ENCODE results near the gene SCYGR5.
"Not testable (repeated sequence)": the region's sequence is repeated elsewhere in the genome, so short reads cannot be mapped to it uniquely, and the experiment has no call there.

Gene SCYGR5

GRCh38 chr2:227657199-227657845 lies 9.3 kb upstream of the SCYGR5 start:
- Mint-ChIP-seq H3K4me3 (no peak overlapping the region), H3K4me1 (peaks cover 6% of the 10 kb centered on the region), H3K9me3 (no peaks in the 10 kb centered on the region), H3K36me3 (no peaks in the 10 kb centered on the region), H3K27ac (no peak overlapping the region)
- no peak for DNase-seq (ENCODE audit: low spot score in 2 of 2)
- ATAC-seq, result no peak

- Mint-ChIP-seq H3K4me3 (no peak overlapping the region), H3K36me3 (no peaks in the 10 kb centered on the region), H3K4me1 (no peaks in the 10 kb centered on the region), H3K27ac (no peak overlapping the region), H3K9me3 (no peaks in the 10 kb centered on the region)
- DNase-seq (ENCODE audit: low spot score in 2 of 2), result no peak
- no peak for ATAC-seq
Observed at GRCh38 chr2:227661025-227661649, 5.5 kb upstream of the SCYGR5 start.

GRCh38 chr2:227661827-227662226 lies 4.8 kb upstream of the SCYGR5 start:
- ATAC-seq (no peak), DNase-seq (ENCODE audit: low spot score in 2 of 2) (no peak)
- no peaks in the 10 kb centered on the region for H3K36me3 Mint-ChIP-seq
- no peak overlapping the region for H3K4me3 Mint-ChIP-seq
- H3K9me3 Mint-ChIP-seq, result no peaks in the 10 kb centered on the region
- H3K27ac Mint-ChIP-seq, result no peak overlapping the region
- no peaks in the 10 kb centered on the region for H3K4me1 Mint-ChIP-seq

- Mint-ChIP-seq H3K36me3 (no peaks in the 10 kb centered on the region), H3K27ac (no peak overlapping the region), H3K4me1 (no peaks in the 10 kb centered on the region), H3K9me3 (no peaks in the 10 kb centered on the region), H3K4me3 (no peak overlapping the region)
- DNase-seq (ENCODE audit: low spot score in 2 of 2) (no peak), ATAC-seq (no peak)
Observed at GRCh38 chr2:227665189-227665940, 1.2 kb upstream of the SCYGR5 start.

- Mint-ChIP-seq H3K4me3 (no peak overlapping the region), H3K36me3 (no peaks in the 10 kb centered on the region), H3K4me1 (no peaks in the 10 kb centered on the region), H3K9me3 (no peaks in the 10 kb centered on the region), H3K27ac (no peak overlapping the region)
- DNase-seq (ENCODE audit: low spot score in 2 of 2) (no peak), ATAC-seq (no peak)
Observed at GRCh38 chr2:227671170-227671905, 4.7 kb downstream of the SCYGR5 start.

GRCh38 chr2:227673620-227674019 lies 7.0 kb downstream of the SCYGR5 start:
- DNase-seq (ENCODE audit: low spot score in 2 of 2); H3K27ac Mint-ChIP-seq; H3K9me3 Mint-ChIP-seq; H3K4me3 Mint-ChIP-seq; H3K4me1 Mint-ChIP-seq; H3K36me3 Mint-ChIP-seq; ATAC-seq: not testable (repeated sequence)

- no peak for DNase-seq (ENCODE audit: low spot score in 2 of 2)
- no peaks in the 10 kb centered on the region for H3K4me1 Mint-ChIP-seq
- H3K9me3 Mint-ChIP-seq, result no peaks in the 10 kb centered on the region
- H3K36me3 Mint-ChIP-seq, result no peaks in the 10 kb centered on the region
- no peak for ATAC-seq
- H3K4me3 Mint-ChIP-seq, result no peak overlapping the region
- H3K27ac Mint-ChIP-seq, result no peak overlapping the region
Observed at GRCh38 chr2:227674485-227674884, 7.9 kb downstream of the SCYGR5 start.

GRCh38 chr2:227677928-227678327 lies 11.3 kb downstream of the SCYGR5 start:
- no peaks in the 10 kb centered on the region for H3K9me3 Mint-ChIP-seq
- no peak overlapping the region for H3K27ac Mint-ChIP-seq
- H3K4me1 Mint-ChIP-seq, result no peaks in the 10 kb centered on the region
- no peak overlapping the region for H3K4me3 Mint-ChIP-seq
- no peaks in the 10 kb centered on the region for H3K36me3 Mint-ChIP-seq
- ATAC-seq (no peak), DNase-seq (ENCODE audit: low spot score in 2 of 2) (no peak)

- Mint-ChIP-seq H3K36me3 (no peaks in the 10 kb centered on the region), H3K27ac (no peak overlapping the region), H3K4me3 (no peak overlapping the region), H3K9me3 (no peaks in the 10 kb centered on the region), H3K4me1 (no peaks in the 10 kb centered on the region)
- DNase-seq (ENCODE audit: low spot score in 2 of 2) (no peak), ATAC-seq (no peak)
Observed at GRCh38 chr2:227684258-227684657, 17.7 kb downstream of the SCYGR5 start.

GRCh38 chr2:227687189-227687588 lies 20.6 kb downstream of the SCYGR5 start:
- Mint-ChIP-seq H3K27ac (no peak overlapping the region), H3K9me3 (no peaks in the 10 kb centered on the region), H3K36me3 (no peaks in the 10 kb centered on the region), H3K4me3 (no peak overlapping the region), H3K4me1 (no peaks in the 10 kb centered on the region)
- ATAC-seq, result no peak
- no peak for DNase-seq (ENCODE audit: low spot score in 2 of 2)

- Mint-ChIP-seq H3K36me3 (no peaks in the 10 kb centered on the region), H3K4me3 (no peak overlapping the region), H3K27ac (no peak overlapping the region), H3K9me3 (no peaks in the 10 kb centered on the region), H3K4me1 (no peaks in the 10 kb centered on the region)
- no peak for ATAC-seq
- no peak for DNase-seq (ENCODE audit: low spot score in 2 of 2)
Observed at GRCh38 chr2:227696990-227697679, 30.5 kb downstream of the SCYGR5 start.

- no peak for ATAC-seq
- Mint-ChIP-seq H3K4me1 (no peaks in the 10 kb centered on the region), H3K9me3 (no peaks in the 10 kb centered on the region), H3K27ac (no peak overlapping the region), H3K36me3 (no peaks in the 10 kb centered on the region), H3K4me3 (no peak overlapping the region)
- no peak for DNase-seq (ENCODE audit: low spot score in 2 of 2)
Observed at GRCh38 chr2:227701556-227701955, 35.0 kb downstream of the SCYGR5 start.

GRCh38 chr2:227703280-227703732 lies 36.7 kb downstream of the SCYGR5 start:
- H3K27ac Mint-ChIP-seq, result no peak overlapping the region
- H3K4me1 Mint-ChIP-seq, result no peaks in the 10 kb centered on the region
- no peak for DNase-seq (ENCODE audit: low spot score in 2 of 2)
- H3K36me3 Mint-ChIP-seq, result no peaks in the 10 kb centered on the region
- no peak for ATAC-seq
- H3K4me3 Mint-ChIP-seq, result no peak overlapping the region
- no peaks in the 10 kb centered on the region for H3K9me3 Mint-ChIP-seq

- DNase-seq (ENCODE audit: low spot score in 2 of 2), result no peak
- no peak overlapping the region for H3K4me3 Mint-ChIP-seq
- no peaks in the 10 kb centered on the region for H3K36me3 Mint-ChIP-seq
- no peak for ATAC-seq
- H3K9me3 Mint-ChIP-seq, result no peaks in the 10 kb centered on the region
- H3K27ac Mint-ChIP-seq, result no peak overlapping the region
- H3K4me1 Mint-ChIP-seq, result no peaks in the 10 kb centered on the region
Observed at GRCh38 chr2:227703961-227704360, 37.4 kb downstream of the SCYGR5 start.

- H3K36me3 Mint-ChIP-seq, result no peaks in the 10 kb centered on the region
Observed at GRCh38 chr2:227706859-227707258, 40.3 kb downstream of the SCYGR5 start.

More at GRCh38 chr2:227706859-227707258, 40.3 kb downstream of the SCYGR5 start:
- DNase-seq (ENCODE audit: low spot score in 2 of 2) (no peak), ATAC-seq (no peak)
- no peaks in the 10 kb centered on the region for H3K4me1 Mint-ChIP-seq
- H3K4me3 Mint-ChIP-seq, result no peak overlapping the region
- H3K9me3 Mint-ChIP-seq, result no peaks in the 10 kb centered on the region
- no peak overlapping the region for H3K27ac Mint-ChIP-seq
